Pericardium fibroblast (primary cell): ENCODE data around the gene CALY. TPM values are rescaled to one million over a fixed set of nuclear protein-coding genes. Genes with fewer than 3 reads are reported as not detected.

Experiments used
- total RNA-seq: library from RNA; depleted of rRNA; stranded (reverse); fragments of >200 nt; gene quantifications from 2 replicates; pipeline ENCODE4 v1.2.3, GENCODE V29; 2015

Gene CALY, protein sequence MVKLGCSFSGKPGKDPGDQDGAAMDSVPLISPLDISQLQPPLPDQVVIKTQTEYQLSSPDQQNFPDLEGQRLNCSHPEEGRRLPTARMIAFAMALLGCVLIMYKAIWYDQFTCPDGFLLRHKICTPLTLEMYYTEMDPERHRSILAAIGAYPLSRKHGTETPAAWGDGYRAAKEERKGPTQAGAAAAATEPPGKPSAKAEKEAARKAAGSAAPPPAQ
- total RNA-seq: not detected in 2 replicates

DNA sequence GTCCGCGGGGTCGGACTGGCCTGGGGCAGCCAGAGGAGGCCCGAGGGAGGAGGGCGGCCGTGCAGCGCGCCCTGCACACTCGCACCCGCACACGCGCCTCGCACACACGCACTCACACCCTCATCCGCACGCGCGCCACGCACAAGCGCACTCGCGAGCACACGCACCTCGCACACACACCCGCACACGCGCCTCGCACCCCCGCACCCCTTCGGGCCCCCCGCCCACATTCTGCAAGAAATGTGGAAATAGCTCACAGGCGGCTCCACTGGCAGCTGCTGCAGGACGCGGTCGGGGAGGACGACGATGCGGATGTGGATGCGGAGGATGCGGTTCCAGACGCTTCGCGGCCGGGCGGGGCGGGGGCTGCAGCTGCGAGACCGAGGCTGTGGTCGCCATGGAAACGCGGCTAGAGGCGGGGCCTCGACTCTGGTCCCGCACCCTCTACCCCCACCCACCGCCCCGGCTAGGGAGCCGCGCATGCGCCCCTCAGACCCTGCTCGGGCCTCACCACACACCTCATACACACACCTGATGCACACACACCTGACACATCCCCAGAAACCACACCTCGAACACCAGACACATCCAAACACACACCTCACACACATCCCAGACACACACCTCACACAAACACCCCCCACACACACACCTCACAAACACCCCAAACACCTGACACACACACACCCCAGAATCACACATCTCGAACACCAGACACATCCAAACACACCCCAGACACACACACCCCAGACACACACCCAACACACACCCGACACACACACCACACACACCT, at the start of gene CALY:
Gene CALY, minus strand, starts transcription at position 320 of the 793 bp plus-strand sequence. CDS start 7,907 bp downstream, outside the sequence.

GRCh38 chr10:133379152-133379800, 42.6 kb upstream of the CALY start, which contains the start of gene PAOX:
Gene PAOX, plus strand, starts transcription at chr10:133379262. Its CDS starts 55 bp downstream, at chr10:133379317.

DNA sequence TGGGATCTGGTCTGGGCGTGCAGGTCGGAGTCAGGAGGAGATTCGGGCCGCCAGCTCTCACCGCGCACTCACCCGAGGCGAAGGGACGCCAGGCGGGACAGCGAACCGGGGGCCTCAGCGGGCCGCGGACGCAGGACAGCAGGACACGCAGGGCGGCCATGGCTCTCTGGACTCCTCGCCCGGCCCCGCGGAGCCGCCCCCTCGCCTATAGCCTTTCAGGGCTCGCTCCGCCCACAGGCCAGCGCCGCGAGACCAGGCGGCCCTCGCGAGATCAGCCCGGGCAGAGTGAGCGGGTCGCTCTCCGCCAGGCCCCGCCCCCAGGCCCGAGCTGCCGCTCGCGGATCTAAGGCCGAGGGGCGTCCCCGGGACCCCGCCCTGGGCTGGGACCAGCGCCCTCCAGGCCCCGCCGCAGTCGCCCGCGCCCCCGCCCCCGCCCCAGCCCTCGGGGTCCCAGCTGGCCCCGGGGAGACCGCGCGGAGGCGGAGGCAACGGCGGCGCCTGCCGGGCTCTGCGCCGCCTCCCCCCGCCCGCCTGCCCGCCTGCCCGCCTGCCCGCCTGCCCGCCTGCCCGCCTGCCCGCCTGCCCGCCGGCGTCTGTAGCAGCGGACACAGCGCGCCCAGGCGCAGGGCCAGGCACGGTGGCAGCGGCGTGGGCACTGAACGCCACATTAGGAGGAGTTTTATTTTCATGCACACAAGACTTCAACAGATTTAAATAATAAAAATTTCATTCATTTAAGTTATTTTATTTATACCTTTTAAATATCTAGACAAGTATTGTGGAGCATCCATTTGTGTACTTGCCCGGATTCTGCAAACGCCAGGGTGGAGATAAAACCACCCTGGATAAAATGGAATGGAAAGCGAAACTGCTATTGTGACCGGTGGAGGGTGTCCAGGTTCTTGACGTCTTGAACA, 36.7 kb upstream of the CALY start, which contains the start of gene ECHS1:
Gene ECHS1, minus strand, starts transcription at position 181 of the 917 bp plus-strand sequence. Its CDS starts 21 bp downstream, at position 160.

DNA sequence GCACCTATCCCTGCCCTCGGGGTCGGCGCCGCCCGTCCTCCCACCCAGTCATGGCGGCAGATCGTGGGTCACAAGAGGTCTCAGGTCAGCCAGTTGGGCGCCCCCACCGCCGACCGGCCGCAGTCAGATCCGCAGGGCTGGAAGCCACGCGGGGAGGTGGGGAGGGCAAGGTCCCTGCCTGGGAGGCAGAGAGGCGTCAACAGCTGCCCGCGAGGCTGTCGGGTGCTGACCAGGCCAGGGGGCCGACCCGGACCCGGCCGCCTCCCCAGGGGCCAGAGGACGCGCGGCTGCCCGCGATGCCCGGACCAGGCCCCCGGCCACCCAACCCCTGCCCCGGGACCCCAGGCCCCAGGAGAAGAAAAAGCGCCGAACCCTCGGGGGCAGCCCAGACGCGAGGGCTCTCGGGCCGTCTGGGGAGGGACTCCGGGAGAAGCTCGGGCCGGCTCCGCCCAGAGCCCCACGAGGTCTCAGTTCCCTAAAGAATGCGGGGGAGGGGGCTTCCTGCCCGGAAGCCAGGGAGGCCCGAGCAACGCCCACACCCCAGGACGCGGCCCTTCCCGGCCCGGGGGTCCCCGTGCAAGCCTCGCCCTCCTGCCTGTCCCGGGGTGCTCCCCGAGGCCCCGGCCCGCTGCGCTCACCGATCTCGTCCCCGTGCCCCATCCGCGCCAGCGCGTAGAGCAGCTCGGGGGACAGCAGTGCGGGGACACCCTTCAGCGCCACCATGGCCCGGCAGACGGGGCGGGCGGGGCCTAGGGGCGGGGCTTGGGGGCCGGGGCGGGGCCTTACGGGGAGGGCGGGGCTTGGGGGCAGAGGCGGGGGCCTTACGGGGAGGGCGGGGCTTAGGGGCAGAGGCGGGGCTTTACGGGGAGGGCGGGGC, 20.8 kb upstream of the CALY start, which contains the start of gene FUOM:
Gene FUOM, minus strand, starts transcription at position 735 of the 877 bp plus-strand sequence. Its CDS starts 12 bp downstream, at position 723.

GRCh38 chr10:133308421-133309099, 28.1 kb downstream of the CALY start, which contains the start of the genes TUBGCP2 and ZNF511:
Gene TUBGCP2, minus strand, starts transcription at chr10:133308872. Its CDS starts 5,931 bp downstream, at chr10:133302941.
Gene ZNF511, plus strand, starts transcription at chr10:133308914. Its CDS starts 30 bp downstream, at chr10:133308944.

DNA sequence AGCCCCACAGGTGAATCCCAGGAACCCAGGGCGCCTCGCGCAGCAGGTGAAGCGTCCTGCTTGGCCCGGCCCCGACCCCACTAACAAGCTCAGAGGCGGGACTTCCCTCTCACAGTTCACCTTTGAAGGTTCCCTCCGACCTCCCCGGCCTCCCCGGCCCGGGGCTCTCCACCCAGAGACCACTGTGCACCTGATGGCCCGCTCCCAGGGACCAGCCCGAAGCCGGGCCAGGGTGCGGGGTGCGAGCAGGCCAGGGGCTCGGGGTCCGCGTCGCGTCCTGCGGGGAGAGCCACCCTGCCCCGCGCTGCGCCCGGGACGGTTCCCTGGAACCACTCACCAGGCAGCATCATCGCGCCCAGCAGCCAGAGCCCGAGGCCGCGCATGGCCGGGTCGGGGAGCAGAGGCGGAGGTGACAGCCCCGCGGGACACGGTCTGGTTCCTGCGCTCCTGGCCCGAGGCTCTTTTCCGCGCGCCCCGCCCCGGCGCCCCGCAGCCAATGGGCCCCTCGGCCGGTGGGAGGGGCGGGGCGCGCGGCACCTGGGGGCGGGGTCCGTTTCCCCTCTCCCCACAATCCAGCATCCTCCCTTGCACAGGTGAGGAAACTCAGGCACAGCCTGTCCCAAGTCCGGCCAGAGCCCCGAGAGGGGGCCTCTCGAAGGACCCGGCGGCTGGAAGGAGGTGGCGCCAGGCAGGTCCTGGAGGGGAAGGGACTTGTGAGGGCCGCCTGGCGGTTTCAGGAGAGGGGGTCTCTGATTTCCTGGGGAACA, 60.1 kb downstream of the CALY start, which contains the start of gene ADAM8:
Gene ADAM8, minus strand, starts transcription at position 434 of the 767 bp plus-strand sequence. Its CDS starts 51 bp downstream, at position 383.

Other genes starting within 250 kb of the CALY start
- gene ADGRA1, start 249.0 kb downstream of the CALY start, total RNA-seq: 0.09 TPM in 1 of 2 replicates, not detected in the other
- gene KNDC1, start 176.7 kb downstream of the CALY start, total RNA-seq: 0.51 and 1.2 TPM in 2 replicates
- gene UTF1, start 106.7 kb downstream of the CALY start, total RNA-seq: not detected in 2 replicates
- not detected in 2 replicates for gene VENTX, start 99.0 kb downstream of the CALY start, total RNA-seq
- 0.09 and 0.70 TPM in 2 replicates for gene ADAM8, start 60.0 kb downstream of the CALY start, total RNA-seq
- gene TUBGCP2, start 28.0 kb downstream of the CALY start, total RNA-seq: 33.9 and 37.6 TPM in 2 replicates
- 16.9 and 32.8 TPM in 2 replicates for gene ZNF511, start 28.0 kb downstream of the CALY start, total RNA-seq
- gene PRAP1, start 10.5 kb upstream of the CALY start, total RNA-seq: not detected in 2 replicates
- gene FUOM, start 21.1 kb upstream of the CALY start, total RNA-seq: 12.6 and 25.7 TPM in 2 replicates
- gene ECHS1, start 36.5 kb upstream of the CALY start, total RNA-seq: 74.5 and 102 TPM in 2 replicates
- 4.8 and 5.4 TPM in 2 replicates for gene PAOX, start 42.4 kb upstream of the CALY start, total RNA-seq
- 15.1 and 33.7 TPM in 2 replicates for gene MTG1, start 57.3 kb upstream of the CALY start, total RNA-seq
- 0.77 and 2.1 TPM in 2 replicates for gene SPRN, start 87.7 kb upstream of the CALY start, total RNA-seq
- 0.93 and 2.1 TPM in 2 replicates for gene SCART1, start 117.0 kb upstream of the CALY start, total RNA-seq
- under 0.01 TPM in 1 of 2 replicates, not detected in the other for gene CYP2E1, start 190.5 kb upstream of the CALY start, total RNA-seq
- gene SYCE1, start 228.7 kb upstream of the CALY start, total RNA-seq: 1.5 TPM in 1 of 2 replicates, not detected in the other